WTC11 (cell line): ENCODE measurements around the gene OSM.

Source experiments
- CTCF ChIP-seq: fragments of 200-600 bp; IDR thresholded peaks from 2 replicates; pipeline ENCODE4 v1.8.0; 2022; ENCODE audit warnings: antibody characterized with exemption
- ELF4 ChIP-seq: sonication (generic); formaldehyde crosslinking; IDR thresholded peaks from 2 replicates; pipeline ENCODE4 v1.8.1; 2022; ENCODE audit warnings: low read depth, mild to moderate bottlenecking, moderate library complexity, missing genetic modification reagents
- GTF2I ChIP-seq: fragments of 250-450 bp; sonication (Bioruptor Pico); conservative IDR thresholded peaks from 2 replicates; pipeline ENCODE4 v1.4.0; 2021; ENCODE audit warnings: mild to moderate bottlenecking
- IRF1 ChIP-seq: sonication (generic); formaldehyde crosslinking; IDR thresholded peaks from 2 replicates; pipeline ENCODE4 v1.8.0; 2023; ENCODE audit warnings: missing genetic modification reagents
- IRF2 ChIP-seq: sonication (generic); formaldehyde crosslinking; IDR thresholded peaks from 2 replicates; pipeline ENCODE4 v1.8.0; 2022; ENCODE audit warnings: low read depth, missing genetic modification reagents, borderline replicate concordance
- KAT7 ChIP-seq: sonication (generic); formaldehyde crosslinking; IDR thresholded peaks from 2 replicates; pipeline ENCODE4 v1.8.1; 2023; ENCODE audit warnings: missing genetic modification reagents, mild to moderate bottlenecking, borderline replicate concordance
- MYBL2 ChIP-seq: sonication (generic); formaldehyde crosslinking; IDR thresholded peaks from 2 replicates; pipeline ENCODE4 v1.8.1; 2023; ENCODE audit warnings: mild to moderate bottlenecking, moderate library complexity, missing genetic modification reagents
- ZBTB21 ChIP-seq: sonication (generic); formaldehyde crosslinking; IDR thresholded peaks from 2 replicates; pipeline ENCODE4 v1.8.1; 2023; ENCODE audit warnings: mild to moderate bottlenecking, missing genetic modification reagents, borderline replicate concordance
- ZNF232 ChIP-seq: sonication (generic); formaldehyde crosslinking; IDR thresholded peaks from 2 replicates; pipeline ENCODE4 v1.8.0; 2022; ENCODE audit warnings: mild to moderate bottlenecking, missing genetic modification reagents
- TF ChIP-seq, protein P1 (sequence below): sonication (generic); formaldehyde crosslinking; IDR thresholded peaks from 2 replicates; pipeline ENCODE4 v1.8.1; 2023; ENCODE audit warnings: mild to moderate bottlenecking, missing genetic modification reagents, borderline replicate concordance
- TF ChIP-seq, protein P2 (sequence below): sonication (generic); formaldehyde crosslinking; IDR thresholded peaks from 2 replicates; pipeline ENCODE4 v1.8.0; 2022; ENCODE audit warnings: mild to moderate bottlenecking, missing genetic modification reagents
- TF ChIP-seq, protein P3 (sequence below): sonication (generic); formaldehyde crosslinking; IDR thresholded peaks from 2 replicates; pipeline ENCODE4 v1.8.0; 2022; ENCODE audit warnings: mild to moderate bottlenecking, missing genetic modification reagents

DNA sequence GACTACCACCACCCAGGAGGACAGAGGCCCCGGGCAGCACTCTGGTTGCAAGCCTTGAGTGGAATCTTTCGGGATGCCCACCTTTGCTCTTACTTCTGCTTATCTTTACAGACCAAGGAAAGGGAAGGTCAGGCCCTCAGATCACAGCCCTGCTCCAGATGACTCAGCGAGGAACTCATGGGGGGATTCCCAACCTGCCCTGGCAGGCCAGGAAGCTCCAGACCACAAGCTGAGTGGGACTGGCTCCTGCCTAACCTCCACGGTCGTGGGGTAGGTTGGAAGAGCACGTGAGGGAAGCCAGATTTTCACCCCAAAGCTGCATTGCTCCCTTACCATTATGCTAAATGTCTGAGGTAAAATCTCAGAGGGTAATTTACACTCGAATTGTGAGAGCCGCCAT is 48.3 kb upstream of the OSM start:
- TF ChIP-seq, protein P1, sequence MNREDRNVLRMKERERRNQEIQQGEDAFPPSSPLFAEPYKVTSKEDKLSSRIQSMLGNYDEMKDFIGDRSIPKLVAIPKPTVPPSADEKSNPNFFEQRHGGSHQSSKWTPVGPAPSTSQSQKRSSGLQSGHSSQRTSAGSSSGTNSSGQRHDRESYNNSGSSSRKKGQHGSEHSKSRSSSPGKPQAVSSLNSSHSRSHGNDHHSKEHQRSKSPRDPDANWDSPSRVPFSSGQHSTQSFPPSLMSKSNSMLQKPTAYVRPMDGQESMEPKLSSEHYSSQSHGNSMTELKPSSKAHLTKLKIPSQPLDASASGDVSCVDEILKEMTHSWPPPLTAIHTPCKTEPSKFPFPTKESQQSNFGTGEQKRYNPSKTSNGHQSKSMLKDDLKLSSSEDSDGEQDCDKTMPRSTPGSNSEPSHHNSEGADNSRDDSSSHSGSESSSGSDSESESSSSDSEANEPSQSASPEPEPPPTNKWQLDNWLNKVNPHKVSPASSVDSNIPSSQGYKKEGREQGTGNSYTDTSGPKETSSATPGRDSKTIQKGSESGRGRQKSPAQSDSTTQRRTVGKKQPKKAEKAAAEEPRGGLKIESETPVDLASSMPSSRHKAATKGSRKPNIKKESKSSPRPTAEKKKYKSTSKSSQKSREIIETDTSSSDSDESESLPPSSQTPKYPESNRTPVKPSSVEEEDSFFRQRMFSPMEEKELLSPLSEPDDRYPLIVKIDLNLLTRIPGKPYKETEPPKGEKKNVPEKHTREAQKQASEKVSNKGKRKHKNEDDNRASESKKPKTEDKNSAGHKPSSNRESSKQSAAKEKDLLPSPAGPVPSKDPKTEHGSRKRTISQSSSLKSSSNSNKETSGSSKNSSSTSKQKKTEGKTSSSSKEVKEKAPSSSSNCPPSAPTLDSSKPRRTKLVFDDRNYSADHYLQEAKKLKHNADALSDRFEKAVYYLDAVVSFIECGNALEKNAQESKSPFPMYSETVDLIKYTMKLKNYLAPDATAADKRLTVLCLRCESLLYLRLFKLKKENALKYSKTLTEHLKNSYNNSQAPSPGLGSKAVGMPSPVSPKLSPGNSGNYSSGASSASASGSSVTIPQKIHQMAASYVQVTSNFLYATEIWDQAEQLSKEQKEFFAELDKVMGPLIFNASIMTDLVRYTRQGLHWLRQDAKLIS (CRISPR knock-in tag), result no peak
- TF ChIP-seq CTCF (no peak), ELF4 (CRISPR knock-in tag) (no peak), ZBTB21 (no peak), IRF2 (CRISPR knock-in tag) (no peak), IRF1 (CRISPR knock-in tag) (no peak), MYBL2 (CRISPR knock-in tag) (no peak), KAT7 (CRISPR knock-in tag) (no peak), ZNF232 (no peak), GTF2I (no peak)
- TF ChIP-seq, protein P2, sequence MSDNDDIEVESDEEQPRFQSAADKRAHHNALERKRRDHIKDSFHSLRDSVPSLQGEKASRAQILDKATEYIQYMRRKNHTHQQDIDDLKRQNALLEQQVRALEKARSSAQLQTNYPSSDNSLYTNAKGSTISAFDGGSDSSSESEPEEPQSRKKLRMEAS (CRISPR knock-in tag), result no peak
- TF ChIP-seq, protein P3, sequence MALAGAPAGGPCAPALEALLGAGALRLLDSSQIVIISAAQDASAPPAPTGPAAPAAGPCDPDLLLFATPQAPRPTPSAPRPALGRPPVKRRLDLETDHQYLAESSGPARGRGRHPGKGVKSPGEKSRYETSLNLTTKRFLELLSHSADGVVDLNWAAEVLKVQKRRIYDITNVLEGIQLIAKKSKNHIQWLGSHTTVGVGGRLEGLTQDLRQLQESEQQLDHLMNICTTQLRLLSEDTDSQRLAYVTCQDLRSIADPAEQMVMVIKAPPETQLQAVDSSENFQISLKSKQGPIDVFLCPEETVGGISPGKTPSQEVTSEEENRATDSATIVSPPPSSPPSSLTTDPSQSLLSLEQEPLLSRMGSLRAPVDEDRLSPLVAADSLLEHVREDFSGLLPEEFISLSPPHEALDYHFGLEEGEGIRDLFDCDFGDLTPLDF (CRISPR knock-in tag), result no peak
